Adipose tissue (tissue), 3 donors: Measurements from ENCODE around the gene CCT8L2. TPM values are rescaled to one million over a fixed set of nuclear protein-coding genes. Genes with fewer than 3 reads are reported as not detected.
"Not testable (repeated sequence)": the region's sequence is repeated elsewhere in the genome, so short reads cannot be mapped to it uniquely, and the experiment has no call there.

Experiments
- H3K27ac ChIP-seq: one replicate; pipeline ENCODE4 v1.5.1; 2013; ENCODE audit warnings: low read depth, low read length
- WGBS, 3 donors: extraction: QIAGEN DNeasy Blood & Tissue Kit; methylation state at CpG; one replicate each; pipeline ENCODE4 v1.1.7; 2013; 5-methylcytosine and 5-hydroxymethylcytosine counted together
- polyA plus RNA-seq, 3 donors: library from polyadenylated mRNA; stranded (reverse); fragments of 200-250 nt; gene quantifications; one replicate each; pipeline ENCODE4 v1.2.3, GENCODE V29; 2013
- donor health status: healthy with polysubstance abuse.
- donor health status: Bipolar disorder and iron deficiency.
- donor health status: healthy.

CCT8L2 gene
- polyA plus RNA-seq, 3 donors, result not detected

DNA sequence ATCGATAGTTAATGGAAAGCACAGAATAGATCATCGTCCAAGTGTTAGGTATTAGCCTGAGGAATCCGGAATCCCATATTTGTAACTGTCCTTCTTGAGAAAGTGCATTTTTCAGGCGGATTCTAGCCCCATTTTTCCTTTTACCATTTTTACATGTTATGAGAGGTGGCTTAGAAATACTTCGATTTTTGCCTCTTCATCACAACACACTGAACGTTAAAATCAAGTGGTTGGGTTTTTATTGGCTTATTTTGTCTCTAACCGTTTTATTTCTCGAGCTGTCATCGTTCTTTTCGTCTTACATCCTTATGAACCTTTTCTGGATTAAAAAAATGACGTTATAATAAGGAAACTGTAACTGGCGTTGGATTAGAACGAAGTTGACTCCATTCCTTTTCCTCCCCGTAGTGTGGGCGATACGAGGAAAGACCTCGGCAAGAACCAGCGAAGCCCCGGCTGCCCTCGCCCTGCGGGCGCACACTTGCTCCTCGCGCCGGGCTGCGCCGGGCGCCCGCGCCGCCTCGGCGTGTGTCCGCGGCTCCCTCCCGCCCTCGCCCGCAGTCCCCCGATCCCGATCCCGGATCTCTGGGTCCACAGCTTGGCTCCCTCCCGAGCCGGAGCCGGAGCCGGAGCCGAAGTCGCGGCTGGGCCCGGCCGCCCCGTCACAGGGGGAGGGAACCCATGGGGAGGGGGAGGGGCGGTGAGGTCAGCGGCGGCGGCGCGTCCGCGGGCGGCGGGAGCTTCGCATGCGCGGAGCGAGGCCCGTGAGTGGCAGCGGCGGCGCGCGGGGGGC lies 8.2 kb upstream of the CCT8L2 start:
- H3K27ac ChIP-seq, result not testable (repeated sequence)
- 4 to 5% (median 4%) methylated on average over 59 to 70 of the region's 71 CpGs for whole genome bisulfite sequencing, 3 donors

DNA sequence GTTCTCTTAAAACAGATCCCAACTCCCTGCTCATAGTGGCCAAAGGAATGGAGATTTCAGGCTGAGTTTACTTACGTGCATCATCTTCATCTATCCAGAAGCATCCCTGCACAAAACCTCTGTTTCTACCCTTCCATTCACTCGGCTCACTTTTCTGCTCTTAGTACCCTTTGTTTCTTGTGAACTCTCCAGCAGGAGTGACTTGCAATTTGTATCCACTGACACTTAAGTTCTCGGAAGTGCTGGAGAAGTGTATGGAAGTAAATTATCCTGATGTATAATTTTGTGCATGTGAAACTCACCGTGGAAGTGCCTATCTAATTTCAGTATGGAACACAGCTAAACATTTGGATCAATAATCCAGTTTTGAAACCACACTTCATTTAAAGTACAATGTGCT lies 7.0 kb upstream of the CCT8L2 start:
- H3K27ac ChIP-seq, result not testable (repeated sequence)
- WGBS, 3 donors, result 24 to 34% (median 26%) methylated on average over 4 of the region's 4 CpGs

DNA sequence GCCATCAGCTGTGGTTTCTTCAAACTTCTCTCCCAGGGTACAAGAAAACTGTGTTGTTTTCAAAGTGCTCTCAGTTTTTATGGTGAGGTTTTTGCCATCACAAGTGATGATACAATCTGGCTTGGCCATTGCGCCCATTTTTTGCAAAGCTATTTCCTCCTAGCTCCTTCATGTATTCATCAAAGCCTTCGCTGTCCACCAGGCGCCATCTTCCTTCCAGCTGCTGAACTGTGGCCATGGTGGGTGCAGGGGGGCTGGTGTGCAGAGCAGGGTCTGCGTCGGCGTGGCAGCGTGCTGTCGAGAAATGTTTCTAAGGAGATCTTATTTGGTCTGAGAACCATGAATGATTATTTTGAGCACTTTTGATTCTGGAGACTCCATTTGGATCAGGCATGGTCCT lies 2.6 kb upstream of the CCT8L2 start:
- H3K27ac ChIP-seq, result not testable (repeated sequence)
- WGBS, 3 donors, result 74 to 94% (median 80%) methylated on average over 8 of the region's 8 CpGs

DNA sequence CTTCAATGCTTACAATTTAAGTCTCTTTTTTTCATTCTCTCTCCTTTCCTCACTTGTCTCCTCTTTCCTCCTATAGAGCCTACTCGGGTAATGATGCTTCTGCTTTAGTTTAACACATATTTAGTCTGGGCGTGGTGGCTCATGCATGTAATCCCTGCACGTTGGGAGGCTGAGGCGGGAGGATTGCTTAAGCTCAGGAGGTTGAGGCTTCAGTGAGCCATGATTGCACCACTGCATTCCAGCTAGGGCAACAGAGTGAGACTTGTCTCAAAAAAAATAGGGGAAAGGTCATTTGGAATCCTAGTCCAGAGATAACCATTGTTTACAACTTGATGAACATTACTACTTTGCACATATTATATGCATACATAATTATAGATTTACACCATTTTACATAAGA lies 1.4 kb upstream of the CCT8L2 start:
- 64 to 81% (median 69%) methylated on average over 4 of the region's 4 CpGs for WGBS, 3 donors
- no peak overlapping the region for H3K27ac ChIP-seq

DNA sequence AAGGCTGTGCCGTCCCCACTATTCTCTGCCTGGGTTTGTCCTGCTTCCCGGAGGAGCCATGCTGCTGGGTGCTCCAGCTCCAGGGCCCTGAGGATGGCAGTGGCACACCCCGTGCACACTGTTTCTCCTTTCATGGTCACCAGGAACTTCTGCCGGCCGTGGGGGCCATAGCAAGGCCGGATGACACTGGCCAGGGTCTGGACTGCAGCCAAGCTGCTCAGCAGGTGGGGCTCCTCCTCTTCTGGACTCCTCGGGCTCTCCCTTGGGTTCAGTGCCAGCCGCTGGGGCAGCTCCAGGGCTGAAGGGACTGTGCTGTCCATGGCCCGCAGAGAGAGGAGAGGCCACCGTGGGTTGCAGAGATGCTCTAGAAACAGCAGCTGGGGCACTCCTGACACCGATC lies 379 bp downstream of the CCT8L2 start:
- WGBS, 3 donors, result 81 to 91% (median 82%) methylated on average over 11 of the region's 11 CpGs
- not testable (repeated sequence) for H3K27ac ChIP-seq

DNA sequence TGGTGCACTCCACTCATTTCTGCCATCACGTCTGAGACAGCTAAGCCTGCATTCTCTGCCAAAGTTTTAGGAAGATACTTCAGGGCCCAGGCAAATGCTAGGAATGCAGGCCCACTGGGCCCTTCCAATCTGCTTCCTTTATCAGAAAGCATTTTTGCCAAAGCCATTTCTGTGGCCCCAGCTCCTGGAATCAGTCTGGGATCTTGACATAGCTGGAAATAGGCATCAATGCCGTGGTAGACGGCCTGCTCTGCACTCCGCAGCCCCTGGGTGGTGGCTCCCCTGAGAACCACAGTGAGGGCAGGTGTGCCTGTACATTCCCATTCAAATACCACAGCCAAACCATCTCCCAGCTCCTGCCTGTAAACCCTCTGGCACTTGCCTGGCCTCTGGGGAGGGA lies 1.5 kb downstream of the CCT8L2 start:
- WGBS, 3 donors, result 72 to 88% (median 81%) methylated on average over 4 of the region's 4 CpGs
- H3K27ac ChIP-seq, result not testable (repeated sequence)

DNA sequence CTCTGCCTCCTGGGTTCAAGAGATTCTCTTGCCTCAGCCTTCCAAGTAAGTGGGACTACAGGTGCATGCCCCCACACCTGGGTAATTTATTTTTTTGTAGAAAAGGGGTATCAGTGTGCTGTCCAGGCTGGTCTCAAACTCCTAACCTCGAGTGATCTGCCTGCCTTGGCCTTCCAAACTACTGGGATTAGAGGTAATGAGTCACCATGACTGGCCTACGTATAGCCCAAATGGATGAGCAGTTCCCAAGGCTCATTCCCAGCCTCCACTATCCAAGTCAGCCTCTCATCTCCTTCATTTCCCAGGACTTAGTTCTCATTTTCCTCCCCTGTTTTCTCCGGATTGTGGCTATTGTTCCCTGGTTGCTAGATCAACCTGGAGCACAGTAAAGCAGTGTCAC lies 5.6 kb downstream of the CCT8L2 start:
- WGBS, 3 donors, result 52 to 66% (median 60%) methylated on average over 3 of the region's 3 CpGs

DNA sequence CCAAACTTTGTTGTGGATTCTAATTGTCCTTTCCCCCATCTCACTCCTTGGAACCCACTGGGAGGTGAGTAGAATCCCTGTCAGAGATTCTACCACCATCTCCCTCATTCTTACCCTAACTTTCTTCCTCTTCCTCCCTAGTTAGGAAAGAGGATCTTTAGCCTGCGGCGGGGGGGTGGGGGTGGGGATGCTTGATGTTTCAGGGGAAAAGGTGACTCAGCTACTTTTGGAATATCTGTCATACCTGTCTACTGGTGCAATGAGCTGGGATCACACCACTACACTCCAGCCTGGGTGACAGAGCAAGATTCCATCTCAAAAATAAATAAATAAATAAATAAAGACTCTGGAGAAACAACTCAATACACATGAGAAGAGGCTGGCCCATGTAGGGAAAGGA lies 6.4 kb downstream of the CCT8L2 start:
- no peak overlapping the region for H3K27ac ChIP-seq
- WGBS, 3 donors, result 60 to 69% (median 68%) methylated on average over 2 of the region's 2 CpGs

More for the DNA sequence above, 5.6 kb downstream of the CCT8L2 start:
- no peak overlapping the region for H3K27ac ChIP-seq

DNA sequence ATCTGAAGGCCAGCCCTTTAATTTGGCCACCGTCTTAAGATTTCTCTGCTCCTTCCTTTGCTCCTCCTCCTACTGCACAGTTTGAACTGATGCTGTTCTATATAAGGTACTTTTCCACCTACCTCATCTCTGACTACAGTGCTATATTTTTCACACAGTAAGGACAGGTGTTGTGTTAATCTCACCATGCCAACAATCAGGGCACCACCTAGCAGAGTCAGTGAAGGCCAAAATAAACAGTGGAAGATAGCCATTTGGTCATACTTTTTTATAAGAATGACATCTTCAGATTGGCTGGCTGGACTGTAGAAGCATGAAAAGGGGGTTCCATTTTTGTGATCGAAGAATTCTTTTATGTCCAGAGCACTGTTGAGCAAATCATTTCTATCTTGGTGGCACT lies 11.7 kb downstream of the CCT8L2 start:
- H3K27ac ChIP-seq, result not testable (repeated sequence)
- WGBS, 3 donors, result 78 to 83% (median 80%) methylated on average over 1 of the region's 2 CpGs

DNA sequence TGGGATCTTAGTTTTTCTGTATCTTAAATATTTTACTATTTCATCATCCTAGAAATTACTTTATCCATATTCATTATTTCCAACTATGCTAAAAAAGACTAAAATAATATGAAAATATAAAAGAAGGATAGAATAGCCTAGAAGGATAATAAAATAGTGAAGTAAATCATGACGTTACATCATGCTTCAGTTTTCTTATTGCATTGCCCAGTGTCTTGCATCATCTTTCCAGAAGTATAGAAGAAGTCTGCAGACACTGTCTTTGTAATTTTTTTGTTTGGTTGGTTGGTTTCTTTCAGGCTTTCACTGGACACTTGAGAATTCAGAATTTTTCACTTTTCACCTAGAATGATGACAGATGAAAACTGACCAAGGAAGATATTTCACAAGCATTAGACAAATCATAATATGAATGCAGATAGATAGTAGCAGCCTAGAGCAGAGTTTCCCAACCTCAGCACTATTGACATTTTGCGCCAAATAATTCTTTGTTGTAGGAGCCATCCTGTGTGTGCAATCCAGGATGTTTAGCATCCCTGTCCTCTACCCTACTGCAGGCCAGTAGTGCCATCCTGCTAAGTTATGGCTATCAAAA lies 23.3 kb downstream of the CCT8L2 start:
- not testable (repeated sequence) for H3K27ac ChIP-seq
- 71 to 76% (median 71%) methylated on average over 2 of the region's 2 CpGs for WGBS, 3 donors

DNA sequence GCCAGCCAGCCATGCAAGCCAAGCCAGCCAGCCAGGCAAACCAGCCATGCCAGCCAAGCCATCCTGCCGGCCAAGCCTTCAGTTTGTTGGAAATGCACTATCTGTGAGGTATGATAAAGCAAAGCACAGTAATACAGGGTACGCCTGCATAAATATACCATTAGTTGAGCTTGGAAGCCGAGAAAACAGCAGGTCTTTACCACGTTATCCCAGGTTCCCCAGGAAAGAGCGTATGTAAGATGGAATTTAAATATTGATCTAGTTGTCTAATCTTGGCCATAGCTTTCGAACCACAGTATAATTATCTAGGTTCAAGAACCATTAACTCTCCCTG lies 24.2 kb downstream of the CCT8L2 start:
- 77 to 85% (median 84%) methylated on average over 6 of the region's 6 CpGs for WGBS, 3 donors
- no peak overlapping the region for H3K27ac ChIP-seq

DNA sequence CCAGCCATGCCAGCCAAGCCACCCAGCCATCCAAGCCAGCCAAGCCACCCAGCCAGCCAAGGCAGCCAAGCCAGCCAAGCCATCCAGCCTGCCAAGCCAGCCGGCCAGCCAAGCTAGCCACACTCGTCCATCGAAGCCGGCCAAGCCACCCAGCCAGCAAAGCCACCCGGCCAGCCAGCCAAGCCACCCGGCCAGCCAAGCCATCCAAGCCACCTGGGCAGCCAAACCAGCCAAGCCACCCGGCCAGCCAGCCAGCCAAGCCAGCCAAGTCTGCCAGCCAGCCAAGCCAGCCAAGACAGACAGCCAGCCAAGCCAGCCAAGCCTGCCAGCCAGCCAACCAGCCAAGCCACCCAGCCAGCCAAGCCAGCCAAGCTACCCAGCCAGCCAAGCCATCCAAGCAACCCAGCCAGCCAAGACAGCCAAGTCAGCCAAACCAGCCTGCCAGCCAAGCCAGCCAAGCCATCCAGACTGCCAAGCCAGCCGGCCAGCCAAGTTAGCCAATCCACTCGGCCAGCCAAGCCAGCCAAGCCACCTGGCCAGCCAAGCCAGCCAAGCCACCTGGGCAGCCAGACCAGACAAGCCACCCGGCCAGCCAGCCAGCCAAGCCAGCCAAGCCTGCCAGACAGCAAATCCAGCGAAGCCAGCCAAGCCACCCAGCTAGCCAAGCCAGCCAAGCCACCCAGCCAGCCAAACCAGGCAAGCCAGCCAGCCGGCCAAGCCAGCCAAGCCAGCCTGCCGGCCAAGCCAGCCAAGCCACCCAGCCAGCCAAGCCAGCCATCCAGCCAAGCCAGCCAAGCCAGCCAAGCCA lies 24.8 kb downstream of the CCT8L2 start:
- H3K27ac ChIP-seq, result not testable (repeated sequence)
- WGBS, 3 donors, result 78 to 89% (median 87%) methylated on average over 11 to 13 of the region's 13 CpGs

DNA sequence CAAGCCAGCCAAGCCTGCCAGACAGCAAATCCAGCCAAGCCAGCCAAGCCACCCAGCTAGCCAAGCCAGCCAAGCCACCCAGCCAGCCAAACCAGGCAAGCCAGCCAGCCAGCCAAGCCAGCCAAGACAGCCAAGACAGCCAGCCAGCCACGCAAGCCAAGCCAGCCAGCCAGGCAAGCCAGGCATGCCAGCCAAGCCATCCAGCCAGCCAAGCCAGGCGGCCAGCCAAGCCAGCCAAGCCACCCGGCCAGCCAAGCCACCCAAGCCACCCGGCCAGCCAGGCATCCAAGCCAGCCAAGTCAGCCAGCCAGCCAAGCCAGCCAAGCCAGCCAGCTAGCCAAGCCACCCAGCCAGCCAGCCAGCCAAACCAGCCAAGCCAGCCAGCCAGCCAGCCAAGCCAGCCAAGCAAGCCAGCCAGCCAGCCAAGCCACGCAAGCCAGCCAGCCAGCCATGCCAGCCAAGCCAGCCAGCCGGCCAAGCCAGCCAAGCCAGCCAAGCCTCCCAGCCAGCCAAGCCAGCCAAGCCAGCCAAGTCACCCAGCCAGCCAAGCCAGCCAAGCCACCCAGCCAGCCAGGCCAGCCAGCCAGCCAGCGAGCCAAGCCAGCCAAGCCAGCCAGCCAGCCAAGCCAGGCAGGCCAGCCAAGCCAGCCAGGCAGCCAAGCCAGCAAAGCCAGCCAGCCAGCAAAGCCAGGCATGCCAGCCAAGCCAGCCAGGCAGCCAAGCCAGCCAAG lies 26.0 kb downstream of the CCT8L2 start:
- H3K27ac ChIP-seq, result not testable (repeated sequence)
- WGBS, 3 donors, result 79 to 87% (median 83%) methylated on average over 7 of the region's 7 CpGs

DNA sequence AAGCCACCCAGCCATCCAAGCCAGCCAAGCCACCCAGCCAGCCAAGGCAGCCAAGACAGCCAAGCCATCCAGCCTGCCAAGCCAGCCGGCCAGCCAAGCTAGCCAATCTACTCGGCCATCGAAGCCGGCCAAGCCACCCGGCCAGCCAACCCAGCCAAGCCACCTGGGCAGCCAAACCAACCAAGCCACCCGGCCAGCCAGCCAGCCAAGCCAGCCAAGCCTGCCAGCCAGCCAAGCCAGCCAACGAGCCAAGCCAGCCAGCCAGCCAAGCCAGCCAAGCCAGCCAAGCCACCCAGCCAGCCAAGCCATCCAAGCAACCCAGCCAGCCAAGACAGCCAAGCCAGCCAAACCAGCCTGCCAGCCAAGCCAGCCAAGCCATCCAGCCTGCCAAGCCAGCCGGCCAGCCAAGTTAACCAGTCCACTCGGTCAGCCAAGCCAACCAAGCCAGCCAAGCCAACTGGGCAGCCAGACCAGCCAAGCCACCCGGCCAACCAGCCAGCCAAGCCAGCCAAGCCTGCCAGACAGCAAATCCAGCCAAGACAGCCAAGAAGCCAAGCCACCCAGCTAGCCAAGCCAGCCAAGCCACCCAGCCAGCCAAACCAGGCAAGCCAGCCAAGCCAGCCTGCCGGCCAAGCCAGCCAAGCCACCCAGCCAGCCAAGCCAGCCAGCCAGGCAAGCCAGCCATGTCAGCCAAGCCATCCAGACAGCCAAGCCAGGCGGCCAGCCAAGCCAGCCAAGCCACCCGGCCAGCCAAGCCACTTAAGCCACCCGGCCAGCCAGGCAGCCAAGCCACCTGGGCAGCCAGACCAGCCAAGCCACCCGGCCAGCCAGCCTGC lies 26.8 kb downstream of the CCT8L2 start:
- H3K27ac ChIP-seq, result not testable (repeated sequence)
- WGBS, 3 donors, result 77 to 85% (median 82%) methylated on average over 14 to 15 of the region's 15 CpGs

DNA sequence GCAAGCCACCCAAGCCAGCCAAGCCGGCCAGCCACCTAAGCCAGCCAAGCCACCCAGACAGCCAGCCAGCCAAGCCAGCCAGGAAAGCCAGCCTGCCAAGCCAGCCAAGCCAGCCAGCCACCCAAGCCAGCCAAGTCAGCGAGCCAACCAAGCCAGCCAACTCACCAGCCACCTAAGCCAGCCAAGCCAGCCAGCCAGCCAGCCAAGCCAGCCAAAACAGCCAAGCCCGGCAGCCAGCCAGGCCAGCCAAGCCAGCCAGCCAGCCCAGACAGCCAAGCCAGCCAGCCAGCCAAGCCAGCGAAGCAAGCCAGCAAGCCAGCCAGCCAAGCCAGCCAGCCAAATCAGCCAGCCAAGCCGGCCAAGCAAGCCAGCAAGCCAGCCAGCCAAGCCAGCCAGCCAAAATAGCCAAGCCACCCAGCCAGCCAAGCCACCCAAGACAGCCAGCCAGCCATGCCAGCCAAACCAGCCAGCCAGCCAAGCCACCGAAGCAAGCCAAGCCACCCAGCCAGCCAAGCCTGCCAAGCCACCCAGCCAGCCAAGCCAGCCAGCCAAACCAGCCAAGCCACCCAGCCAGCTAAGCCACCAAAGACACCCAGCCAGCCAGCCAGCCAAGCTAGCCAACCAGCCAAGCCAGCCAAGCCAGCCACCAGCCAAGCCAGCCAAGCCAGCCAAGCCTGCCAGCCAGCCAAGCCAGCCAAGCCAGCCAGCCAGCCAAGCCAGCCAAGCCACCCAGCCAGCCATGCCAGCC lies 27.6 kb downstream of the CCT8L2 start:
- 81 to 86% (median 81%) methylated on average over 6 of the region's 6 CpGs for WGBS, 3 donors
- not testable (repeated sequence) for H3K27ac ChIP-seq

DNA sequence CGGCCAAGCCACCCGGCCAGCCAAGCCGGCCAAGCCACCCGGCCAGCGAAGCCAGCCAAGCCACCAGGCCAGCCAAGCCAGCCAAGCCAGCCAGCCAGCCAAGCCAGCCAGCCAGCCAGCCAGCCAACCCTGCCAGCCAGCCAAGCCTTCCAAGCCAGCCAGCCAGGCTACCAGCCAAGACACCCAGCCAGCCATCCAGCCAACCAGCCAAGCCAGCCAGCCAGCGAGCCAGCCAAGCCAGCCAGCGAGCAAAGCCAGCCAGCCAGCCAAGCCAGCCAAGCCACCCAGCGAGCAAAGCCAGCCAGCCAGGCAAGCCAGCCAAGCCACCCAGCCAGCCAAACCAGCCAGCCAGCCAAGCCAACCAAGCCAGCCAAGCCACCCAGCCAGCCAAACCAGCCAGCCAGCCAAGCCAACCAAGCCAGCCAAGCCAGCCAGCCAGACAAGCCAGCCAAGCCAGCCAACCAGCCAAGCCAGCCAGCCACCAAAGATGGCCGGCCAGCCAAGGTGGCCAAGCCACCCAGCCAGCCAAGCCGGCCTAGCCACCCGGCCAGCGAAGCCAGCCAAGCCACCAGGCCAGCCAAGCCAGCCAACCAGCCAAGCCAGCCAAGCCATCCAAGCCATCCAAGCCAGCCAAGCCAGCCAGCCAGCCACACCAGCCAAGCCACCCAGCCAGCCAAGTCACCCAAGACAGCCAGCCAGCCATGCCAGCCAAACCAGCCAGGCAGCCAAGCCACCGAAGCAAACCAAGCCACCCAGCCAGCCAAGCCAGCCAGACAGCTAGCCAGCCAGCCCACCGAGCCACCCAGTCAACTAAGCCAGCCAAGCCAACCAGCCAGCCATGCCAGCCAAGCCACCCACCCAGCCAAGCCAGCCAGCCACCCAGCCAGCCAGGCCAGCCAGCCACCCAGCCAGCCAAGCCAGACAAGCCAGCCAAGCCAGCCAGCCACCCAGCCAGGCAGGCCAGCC lies 28.8 kb downstream of the CCT8L2 start:
- WGBS, 3 donors, result 79 to 80% (median 80%) methylated on average over 14 of the region's 14 CpGs
- H3K27ac ChIP-seq, result no peak overlapping the region
